Thyroid gland (tissue), 4 donors: ENCODE results near the gene ACVR1.

ENCODE experiments used
- POLR2A ChIP-seq, 2 donors: fragments of 450-650 bp; IDR thresholded peaks; one replicate each; pipeline ENCODE4 v1.6.1; 2017; ENCODE audit warnings: antibody characterized with exemption in 2 of 2, mild to moderate bottlenecking in 2 of 2, moderate library complexity in 1 of 2
- TF ChIP-seq, protein P1 (sequence below), 6 experiments: fragments of 200-600 bp in 3 of 6; fragments of 450-650 bp in 3 of 6; sonication (generic) in 3 of 6; IDR thresholded peaks; one replicate each; pipeline ENCODE4 v1.5.1; 2016 to 2019; ENCODE audit warnings: antibody characterized with exemption in 6 of 6, mild to moderate bottlenecking in 2 of 6, inconsistent platforms in 1 of 6, moderate library complexity in 1 of 6

DNA sequence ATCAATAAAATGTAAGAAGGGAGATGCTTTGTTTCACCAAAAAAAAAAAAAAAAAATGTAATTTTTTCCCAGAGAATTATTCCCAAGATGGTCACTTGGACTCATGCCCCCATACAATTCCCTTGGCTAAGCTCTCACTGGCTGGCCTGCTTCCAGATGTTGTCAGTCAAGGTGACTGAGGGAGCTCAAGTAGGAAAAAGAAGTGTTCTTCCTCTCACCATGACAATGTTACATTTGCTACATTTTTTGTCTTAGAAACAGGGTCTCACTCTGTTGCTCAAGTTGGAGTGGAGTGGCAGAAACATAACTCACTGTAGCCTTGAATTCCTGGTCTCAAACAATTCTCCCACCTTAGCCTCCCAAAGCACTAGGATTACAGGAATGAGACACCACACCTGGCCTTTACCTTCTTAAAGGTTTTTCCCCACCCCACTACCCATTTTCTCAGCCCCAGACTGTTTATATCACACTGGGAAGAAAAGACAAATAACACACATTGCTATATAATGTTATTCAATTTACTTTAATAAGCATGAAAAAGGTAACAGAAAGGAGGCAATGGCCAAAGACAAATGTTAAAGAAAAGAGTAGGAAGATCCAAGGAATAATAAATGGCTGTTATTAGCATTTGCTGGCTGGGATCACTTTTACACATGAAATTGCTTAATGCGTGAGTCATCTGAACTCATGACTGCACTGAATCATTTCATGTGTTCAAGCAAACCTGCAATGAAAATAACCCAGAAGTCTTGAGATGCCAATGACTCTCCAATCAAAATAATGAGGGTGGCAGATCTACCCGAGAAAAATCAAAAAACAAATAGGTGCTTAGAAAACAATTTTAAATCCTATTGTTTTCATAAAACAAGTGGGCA lies 45.2 kb downstream of the ACVR1 start:
- TF ChIP-seq, protein P1, sequence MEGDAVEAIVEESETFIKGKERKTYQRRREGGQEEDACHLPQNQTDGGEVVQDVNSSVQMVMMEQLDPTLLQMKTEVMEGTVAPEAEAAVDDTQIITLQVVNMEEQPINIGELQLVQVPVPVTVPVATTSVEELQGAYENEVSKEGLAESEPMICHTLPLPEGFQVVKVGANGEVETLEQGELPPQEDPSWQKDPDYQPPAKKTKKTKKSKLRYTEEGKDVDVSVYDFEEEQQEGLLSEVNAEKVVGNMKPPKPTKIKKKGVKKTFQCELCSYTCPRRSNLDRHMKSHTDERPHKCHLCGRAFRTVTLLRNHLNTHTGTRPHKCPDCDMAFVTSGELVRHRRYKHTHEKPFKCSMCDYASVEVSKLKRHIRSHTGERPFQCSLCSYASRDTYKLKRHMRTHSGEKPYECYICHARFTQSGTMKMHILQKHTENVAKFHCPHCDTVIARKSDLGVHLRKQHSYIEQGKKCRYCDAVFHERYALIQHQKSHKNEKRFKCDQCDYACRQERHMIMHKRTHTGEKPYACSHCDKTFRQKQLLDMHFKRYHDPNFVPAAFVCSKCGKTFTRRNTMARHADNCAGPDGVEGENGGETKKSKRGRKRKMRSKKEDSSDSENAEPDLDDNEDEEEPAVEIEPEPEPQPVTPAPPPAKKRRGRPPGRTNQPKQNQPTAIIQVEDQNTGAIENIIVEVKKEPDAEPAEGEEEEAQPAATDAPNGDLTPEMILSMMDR (IDR thresholded peaks at IDR 0.05) = peak in 1 of 6 experiments; percentile 7
- no peak for TF ChIP-seq POLR2A (IDR thresholded peaks at IDR 0.05)
